ENCODE data around the gene BST1. TPM values are rescaled to one million over a fixed set of nuclear protein-coding genes. Genes with fewer than 3 reads are reported as not detected.
"Not testable (repeated sequence)": the region's sequence is repeated elsewhere in the genome, so short reads cannot be mapped to it uniquely, and the experiment has no call there.

Gene BST1
- total RNA-seq, 2 experiments from 2014 or later: 0.60 to 0.71 TPM

- Mint-ChIP-seq H3K36me3 (ENCODE audit: low read depth) (peaks cover 5% of the 10 kb centered on the region), H3K27ac (peak overlapping the region; percentile 89), H3K4me3 (no peak overlapping the region), H3K9me3 (ENCODE audit: insufficient read depth) (no peaks in the 10 kb centered on the region), H3K4me1 (ENCODE audit: low read depth) (peaks cover 48% of the 10 kb centered on the region), H3K27me3 (ENCODE audit: low read depth) (no peaks in the 10 kb centered on the region)
- ChIA-PET CTCF (interaction anchor here (1.6 to 2.4 kb wide), 4 partner anchors 10 to 203 kb away, joined by 4 to 12 read pairs (median 7); no protein-coding TSS in a partner anchor), POLR2A (no interaction called here)
- DNase-seq (no peak), ATAC-seq (no peak)
Measured at GRCh38 chr4:15753081-15753480, 50.2 kb downstream of the BST1 start.

GRCh38 chr4:15753786-15754185 lies 50.9 kb downstream of the BST1 start:
- Mint-ChIP-seq H3K9me3 (ENCODE audit: insufficient read depth) (no peaks in the 10 kb centered on the region), H3K27ac (peak overlapping the region; percentile 89), H3K27me3 (ENCODE audit: low read depth) (no peaks in the 10 kb centered on the region), H3K4me3 (peak overlapping the region; percentile 55), H3K4me1 (ENCODE audit: low read depth) (peaks cover 53% of the 10 kb centered on the region), H3K36me3 (ENCODE audit: low read depth) (peaks cover 10% of the 10 kb centered on the region)
- ChIA-PET POLR2A (interaction anchor here (1.6 kb wide), 1 partner anchor 13 kb away, joined by 9 read pairs; no protein-coding TSS in a partner anchor), CTCF (interaction anchor here (0.7 to 6.3 kb wide), 13 partner anchors 10 to 512 kb away, joined by 3 to 82 read pairs (median 9); partner anchors contain the start of gene CD38)
- ATAC-seq (no peak), DNase-seq (no peak)

DNA sequence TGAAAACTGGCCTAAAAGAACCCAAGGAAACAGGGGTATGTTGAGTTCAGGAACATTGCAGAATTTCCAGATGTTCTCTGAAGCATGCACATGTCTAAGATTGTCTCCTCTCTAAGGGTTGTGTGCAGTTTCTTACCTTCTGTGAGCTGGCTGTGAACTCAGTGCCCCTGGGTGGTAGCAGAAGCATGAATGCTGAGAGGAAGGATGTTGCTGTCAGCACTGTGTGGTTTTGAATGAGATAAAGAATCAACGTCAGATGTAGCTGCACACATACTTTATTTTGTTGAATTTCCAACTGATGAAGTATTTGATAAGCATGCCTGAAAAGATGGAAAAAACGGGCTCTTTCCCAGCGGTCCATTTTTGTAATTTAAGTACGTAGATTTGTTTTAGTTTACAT lies 51.5 kb downstream of the BST1 start:
- peaks cover 10% of the 10 kb centered on the region for H3K36me3 Mint-ChIP-seq (ENCODE audit: low read depth)
- H3K9me3 Mint-ChIP-seq (ENCODE audit: insufficient read depth): no peaks in the 10 kb centered on the region
- ChIA-PET POLR2A (interaction anchor here (1.6 to 3.2 kb wide), 3 partner anchors 12 to 31 kb away, joined by 6 to 23 read pairs (median 9); no protein-coding TSS in a partner anchor), CTCF (interaction anchor here (0.7 to 6.3 kb wide), 15 partner anchors 9 to 512 kb away, joined by 3 to 82 read pairs (median 9); partner anchors contain the start of gene CD38)
- H3K4me3 Mint-ChIP-seq: peak overlapping the region; percentile 55
- ATAC-seq (peak; percentile 50), DNase-seq (peak; percentile 78)
- peaks cover 54% of the 10 kb centered on the region for H3K4me1 Mint-ChIP-seq (ENCODE audit: low read depth)
- peak overlapping the region; percentile 89 for H3K27ac Mint-ChIP-seq
- H3K27me3 Mint-ChIP-seq (ENCODE audit: low read depth): no peaks in the 10 kb centered on the region

DNA sequence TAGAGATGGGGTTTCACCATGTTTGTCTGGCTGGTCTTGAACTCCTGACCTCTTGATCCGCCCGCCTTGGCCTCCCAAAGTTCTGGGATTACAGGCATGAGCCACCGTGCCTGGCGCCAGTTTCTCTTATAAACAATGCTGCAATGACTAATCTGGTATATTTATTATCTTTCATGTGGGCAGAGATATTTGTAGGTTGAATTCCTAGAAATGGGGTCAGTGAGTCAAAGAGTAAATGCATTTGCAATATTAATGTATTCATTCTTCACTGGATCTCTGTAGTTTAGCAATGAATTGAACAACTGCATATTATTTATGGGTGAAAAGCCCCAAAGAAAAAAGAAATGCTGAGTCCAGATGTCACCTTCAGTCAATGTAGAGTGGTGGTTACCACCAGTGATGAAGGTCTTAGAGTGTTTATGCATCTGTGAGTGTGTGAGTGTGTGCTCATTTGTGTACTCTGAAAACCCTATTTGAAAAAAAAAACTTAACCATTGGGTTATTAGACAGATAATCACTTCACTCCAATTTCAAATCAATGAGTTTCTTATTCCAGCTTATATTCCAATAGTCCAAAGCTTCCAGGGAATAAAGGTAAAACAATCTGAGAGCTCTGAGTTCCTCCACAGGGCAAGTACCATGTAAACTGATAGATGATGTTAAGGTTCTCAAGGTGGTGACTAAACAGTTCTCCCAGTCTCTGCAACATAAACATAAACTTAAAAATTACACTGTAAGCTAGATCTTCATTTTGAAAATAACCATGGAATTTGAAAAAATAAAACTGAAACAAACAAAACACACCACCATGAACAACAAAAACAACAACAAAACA lies 52.7 kb downstream of the BST1 start:
- Mint-ChIP-seq H3K36me3 (ENCODE audit: low read depth) (peaks cover 14% of the 10 kb centered on the region), H3K9me3 (ENCODE audit: insufficient read depth) (peaks cover 4% of the 10 kb centered on the region), H3K4me3 (peak overlapping the region; percentile 74), H3K27ac (peak overlapping the region; percentile 90), H3K27me3 (ENCODE audit: low read depth) (no peaks in the 10 kb centered on the region), H3K4me1 (ENCODE audit: low read depth) (peaks cover 62% of the 10 kb centered on the region)
- ChIA-PET POLR2A (interaction anchor here (0.8 to 3.3 kb wide), 12 partner anchors 12 to 480 kb away, joined by 3 to 83 read pairs (median 8); partner anchors contain the start of gene FAM200B), CTCF (interaction anchor here (0.9 to 6.3 kb wide), 28 partner anchors 8 to 443 kb away, joined by 3 to 82 read pairs (median 8); partner anchors contain the start of genes CD38 and FAM200B)
- DNase-seq (peak; percentile 51), ATAC-seq (peak; percentile 25)

- ATAC-seq (peak; percentile 84), DNase-seq (peak; percentile 90)
- H3K9me3 Mint-ChIP-seq (ENCODE audit: insufficient read depth): peaks cover 4% of the 10 kb centered on the region
- ChIA-PET POLR2A (interaction anchor here (0.8 to 3.3 kb wide), 14 partner anchors 12 to 479 kb away, joined by 3 to 83 read pairs (median 6); partner anchors contain the start of gene FAM200B), CTCF (interaction anchor here (0.9 to 6.3 kb wide), 31 partner anchors 8 to 442 kb away, joined by 3 to 82 read pairs (median 6); partner anchors contain the start of genes CD38 and FAM200B)
- peak overlapping the region; percentile 90 for H3K27ac Mint-ChIP-seq
- peaks cover 67% of the 10 kb centered on the region for H3K4me1 Mint-ChIP-seq (ENCODE audit: low read depth)
- no peaks in the 10 kb centered on the region for H3K27me3 Mint-ChIP-seq (ENCODE audit: low read depth)
- H3K4me3 Mint-ChIP-seq: peak overlapping the region; percentile 74
- H3K36me3 Mint-ChIP-seq (ENCODE audit: low read depth): peaks cover 9% of the 10 kb centered on the region
Measured at GRCh38 chr4:15756361-15756861, 53.5 kb downstream of the BST1 start.

- DNase-seq: no peak
- H3K27ac Mint-ChIP-seq: peak overlapping the region; percentile 90
- H3K4me3 Mint-ChIP-seq: peak overlapping the region; percentile 74
- H3K36me3 Mint-ChIP-seq (ENCODE audit: low read depth): peaks cover 9% of the 10 kb centered on the region
- peaks cover 69% of the 10 kb centered on the region for H3K4me1 Mint-ChIP-seq (ENCODE audit: low read depth)
- ATAC-seq: peak; percentile 18
- H3K27me3 Mint-ChIP-seq (ENCODE audit: low read depth): no peaks in the 10 kb centered on the region
- H3K9me3 Mint-ChIP-seq (ENCODE audit: insufficient read depth): peaks cover 4% of the 10 kb centered on the region
- ChIA-PET POLR2A (interaction anchor here (0.9 to 3.3 kb wide), 10 partner anchors 12 to 75 kb away, joined by 3 to 83 read pairs (median 10); partner anchors contain the start of gene FAM200B), CTCF (interaction anchor here (0.9 to 6.3 kb wide), 26 partner anchors 8 to 244 kb away, joined by 3 to 82 read pairs (median 8); partner anchors contain the start of gene CD38)
Measured at GRCh38 chr4:15757054-15757453, 54.2 kb downstream of the BST1 start.

DNA sequence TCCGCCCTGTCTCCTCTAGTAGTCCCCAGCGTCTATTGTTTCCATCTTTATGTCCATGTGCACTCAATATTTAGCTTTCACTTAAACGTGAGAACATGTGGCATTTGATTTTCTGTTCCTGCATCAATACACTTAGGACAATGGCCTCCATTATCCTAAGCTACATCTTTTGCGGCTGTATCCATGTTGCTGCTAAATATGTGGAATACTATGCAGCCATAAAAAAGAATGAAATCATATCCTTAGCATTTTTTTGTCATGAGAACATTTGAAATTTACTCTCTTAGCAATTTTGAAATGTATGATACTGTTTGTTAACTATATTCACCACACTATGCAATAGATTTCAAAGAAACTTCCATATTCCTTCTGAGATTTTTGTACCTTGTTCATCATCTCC lies 55.4 kb downstream of the BST1 start:
- Mint-ChIP-seq H3K9me3 (ENCODE audit: insufficient read depth) (peaks cover 4% of the 10 kb centered on the region), H3K27ac (peak overlapping the region; percentile 69), H3K4me3 (no peak overlapping the region), H3K36me3 (ENCODE audit: low read depth) (peaks cover 13% of the 10 kb centered on the region), H3K4me1 (ENCODE audit: low read depth) (peaks cover 70% of the 10 kb centered on the region), H3K27me3 (ENCODE audit: low read depth) (no peaks in the 10 kb centered on the region)
- ChIA-PET CTCF (interaction anchor here (2.2 to 6.3 kb wide), 4 partner anchors 9 to 21 kb away, joined by 8 to 82 read pairs (median 76); partner anchors contain the start of gene CD38), POLR2A (interaction anchor here (3.3 kb wide), 1 partner anchor 10 kb away, joined by 83 read pairs; no protein-coding TSS in a partner anchor)
- ATAC-seq (no peak), DNase-seq (no peak)

- CTCF ChIA-PET: interaction anchor here (0.7 to 2.9 kb wide), 4 partner anchors 8 to 29 kb away, joined by 3 to 12 read pairs (median 4); no protein-coding TSS in a partner anchor
- Mint-ChIP-seq H3K9me3 (ENCODE audit: insufficient read depth) (peaks cover 14% of the 10 kb centered on the region), H3K36me3 (ENCODE audit: low read depth) (peaks cover 24% of the 10 kb centered on the region), H3K27ac (peak overlapping the region; percentile 75), H3K4me1 (ENCODE audit: low read depth) (peaks cover 69% of the 10 kb centered on the region)
- not testable (repeated sequence) for H3K27me3 Mint-ChIP-seq (ENCODE audit: low read depth); ATAC-seq; DNase-seq; H3K4me3 Mint-ChIP-seq
- POLR2A ChIA-PET: interaction anchor here (1.2 to 1.3 kb wide), 2 partner anchors 11 to 15 kb away, joined by 4 read pairs; no protein-coding TSS in a partner anchor
Measured at GRCh38 chr4:15762460-15762859, 59.6 kb downstream of the BST1 start.

- peaks cover 19% of the 10 kb centered on the region for H3K36me3 Mint-ChIP-seq (ENCODE audit: low read depth)
- H3K27me3 Mint-ChIP-seq (ENCODE audit: low read depth): no peaks in the 10 kb centered on the region
- POLR2A ChIA-PET: interaction anchor here (2.7 to 6.7 kb wide), 2 partner anchors 8 to 14 kb away, joined by 38 to 83 read pairs; partner anchors contain the start of gene CD38
- CTCF ChIA-PET: interaction anchor here (1.7 to 3.4 kb wide), 3 partner anchors 9 to 14 kb away, joined by 5 to 73 read pairs (median 21); partner anchors contain the start of gene CD38
- H3K27ac Mint-ChIP-seq: peak overlapping the region; percentile 88
- DNase-seq: peak; percentile 35
- peak; percentile 8 for ATAC-seq
- H3K4me1 Mint-ChIP-seq (ENCODE audit: low read depth): peaks cover 73% of the 10 kb centered on the region
- peak overlapping the region; percentile 51 for H3K4me3 Mint-ChIP-seq
- H3K9me3 Mint-ChIP-seq (ENCODE audit: insufficient read depth): peaks cover 10% of the 10 kb centered on the region
Measured at GRCh38 chr4:15765391-15765790, 62.5 kb downstream of the BST1 start.

- Mint-ChIP-seq H3K4me1 (ENCODE audit: low read depth) (peaks cover 78% of the 10 kb centered on the region), H3K27ac (peak overlapping the region; percentile 88), H3K36me3 (ENCODE audit: low read depth) (peaks cover 21% of the 10 kb centered on the region), H3K27me3 (ENCODE audit: low read depth) (no peaks in the 10 kb centered on the region), H3K9me3 (ENCODE audit: insufficient read depth) (peaks cover 10% of the 10 kb centered on the region), H3K4me3 (peak overlapping the region; percentile 51)
- ATAC-seq (peak; percentile 81), DNase-seq (peak; percentile 79)
- ChIA-PET CTCF (interaction anchor here (0.8 to 3.4 kb wide), 6 partner anchors 10 to 116 kb away, joined by 3 to 73 read pairs (median 4); partner anchors contain the start of gene CD38), POLR2A (interaction anchor here (0.8 to 6.7 kb wide), 6 partner anchors 8 to 84 kb away, joined by 3 to 83 read pairs (median 6); partner anchors contain the start of genes CD38 and FAM200B)
Measured at GRCh38 chr4:15765910-15766697, 63.2 kb downstream of the BST1 start.

Measured in activated CD8-positive, alpha-beta T cell treated with anti-CD3 and anti-CD28 coated beads, Interleukin-2, amount 10 ng/mL, durations not matched to agents 7 days and 5 days (primary cell).